GM18517 (cell line): Measurements from ENCODE around the gene RSPH4A.
A peak's percentile ranks its signal among the peaks of the same experiment; 100 is the strongest.
"Not testable (repeated sequence)": the region's sequence is repeated elsewhere in the genome, so short reads cannot be mapped to it uniquely, and the experiment has no call there.

Source experiments
- ATAC-seq: cut with Tn5 transposase; IDR thresholded peaks from one replicate; pipeline ENCODE4 v1.9.1; 2021; ENCODE audit warnings: mild to moderate bottlenecking, moderate library complexity; ENCODE audit not compliant: unreplicated experiment

The RSPH4A gene

DNA sequence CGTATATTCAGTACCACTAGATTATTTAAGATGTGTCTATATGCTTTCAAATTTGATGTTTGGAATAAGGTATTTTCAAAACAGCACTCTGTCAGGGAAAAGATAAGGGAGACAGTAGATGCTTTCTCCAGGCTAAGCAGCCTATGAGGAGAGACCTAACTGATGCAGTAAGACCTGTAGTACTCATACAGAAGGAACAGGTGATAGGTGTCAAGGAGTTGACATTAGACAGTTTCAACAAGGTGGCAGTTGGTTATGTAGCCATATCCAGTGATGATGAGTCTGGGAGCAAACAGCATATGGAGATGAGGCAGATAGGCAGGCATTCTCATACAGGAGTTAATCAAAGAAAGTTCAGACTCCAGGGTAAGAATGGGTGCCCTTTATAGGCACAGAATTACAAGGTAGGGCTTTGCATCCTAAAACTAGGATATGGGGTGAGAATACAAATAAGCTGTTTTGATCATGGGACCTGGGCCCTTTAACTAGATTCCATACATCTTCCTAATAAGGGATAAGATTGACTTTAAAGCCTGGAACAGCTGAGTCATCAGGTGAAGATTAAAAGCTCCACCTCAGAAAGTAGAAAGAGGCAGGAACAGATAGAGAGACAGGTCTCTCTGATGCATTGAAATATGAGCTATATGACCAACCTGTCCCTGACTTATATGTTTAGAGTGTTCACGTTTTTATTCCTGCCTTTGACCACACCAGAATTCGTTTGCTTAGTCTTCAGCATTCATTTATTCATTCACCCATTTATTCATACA, 7.9 kb downstream of the RSPH4A start:
- no peak for ATAC-seq

DNA sequence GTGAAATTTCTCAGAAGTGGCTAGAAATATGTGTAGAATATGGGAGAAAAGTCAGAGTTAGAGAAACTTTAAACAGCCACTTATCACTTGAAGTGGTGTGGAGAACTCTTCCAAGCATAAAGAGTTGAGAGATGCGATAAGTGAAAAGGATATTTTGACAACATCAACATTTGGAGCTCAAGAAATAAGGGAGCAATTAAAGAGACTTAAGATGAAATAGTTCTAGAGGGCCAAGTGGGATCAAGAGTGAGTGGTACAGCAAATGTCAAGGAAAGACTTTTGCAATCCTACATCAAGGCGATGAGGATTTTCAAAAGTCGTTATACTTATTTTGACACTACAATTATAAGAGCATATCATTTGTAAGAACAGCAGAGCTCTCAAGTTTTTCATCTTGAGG, 9.6 kb downstream of the RSPH4A start:
- ATAC-seq: no peak

DNA sequence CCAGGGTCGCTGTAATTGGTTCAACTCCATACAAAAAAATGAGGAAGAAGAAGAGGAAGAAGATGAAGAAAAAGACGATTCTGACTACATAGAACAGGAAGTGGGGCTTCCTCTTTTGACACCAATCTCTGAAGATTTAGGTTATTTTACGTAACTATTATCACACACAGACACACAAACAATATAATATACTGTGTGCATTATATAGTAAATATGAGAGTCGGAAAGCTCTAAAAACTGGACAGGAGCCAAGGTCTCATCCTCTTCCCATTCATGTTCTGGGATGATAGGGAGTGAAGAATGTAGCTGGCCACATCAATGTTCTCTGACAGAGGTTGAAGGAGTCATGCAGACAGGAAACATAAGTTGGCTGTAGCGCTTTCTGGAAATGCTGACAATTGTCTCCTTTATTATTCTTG, 13.3 kb downstream of the RSPH4A start:
- no peak for ATAC-seq

DNA sequence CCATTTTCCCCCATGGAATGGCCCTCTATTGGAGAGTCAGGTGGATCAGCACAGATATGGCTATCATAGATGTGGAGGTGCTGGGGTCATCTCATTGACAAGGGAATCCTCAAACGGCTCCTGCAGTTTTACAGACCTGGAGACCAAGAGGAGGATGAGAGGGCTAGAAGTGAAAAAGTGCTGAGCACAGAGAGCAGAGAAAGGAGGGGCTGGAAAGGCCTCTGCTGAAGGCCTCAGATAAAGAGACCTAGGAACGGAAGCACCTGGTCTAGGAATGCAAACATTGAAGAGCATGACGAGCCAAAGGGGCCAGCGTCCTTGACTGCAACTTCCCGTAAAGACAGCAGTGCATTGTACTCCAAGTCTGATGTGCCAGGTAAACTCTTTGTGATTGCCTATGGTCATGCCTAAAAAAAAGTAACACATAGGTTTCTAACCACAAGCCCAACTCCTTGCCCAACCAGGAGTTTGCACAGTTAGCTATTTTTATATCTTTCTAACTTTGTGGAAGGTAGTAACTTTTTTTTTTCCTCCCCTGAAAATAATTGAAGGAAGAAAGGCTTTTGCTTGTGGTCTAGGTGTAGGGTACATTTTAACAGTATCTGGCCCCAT, 15.2 kb downstream of the RSPH4A start:
- peak; percentile 63 for ATAC-seq

DNA sequence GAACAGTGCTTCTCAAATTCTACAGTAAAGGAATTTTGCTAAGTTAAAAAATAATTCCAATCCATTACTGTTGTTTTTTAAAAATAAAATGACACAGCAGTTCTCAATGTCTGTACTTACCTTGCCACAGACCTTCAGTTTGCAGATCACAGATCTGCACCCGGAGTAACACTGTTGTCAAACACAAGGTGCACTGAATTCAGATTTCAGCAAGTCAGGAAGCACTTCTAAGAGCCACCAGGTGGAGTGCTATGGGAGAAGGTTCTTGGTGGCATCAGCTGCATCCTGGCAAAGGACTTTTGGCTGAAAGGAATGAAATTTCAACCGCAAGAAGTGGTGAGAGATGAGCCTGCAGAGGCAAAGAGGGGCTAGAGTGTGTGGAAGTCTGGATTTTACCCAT, 17.4 kb downstream of the RSPH4A start:
- ATAC-seq: no peak

- ATAC-seq: no peak
These were observed 31.9 kb downstream of the RSPH4A start for GRCh38 chr6:116648156-116648555.

DNA sequence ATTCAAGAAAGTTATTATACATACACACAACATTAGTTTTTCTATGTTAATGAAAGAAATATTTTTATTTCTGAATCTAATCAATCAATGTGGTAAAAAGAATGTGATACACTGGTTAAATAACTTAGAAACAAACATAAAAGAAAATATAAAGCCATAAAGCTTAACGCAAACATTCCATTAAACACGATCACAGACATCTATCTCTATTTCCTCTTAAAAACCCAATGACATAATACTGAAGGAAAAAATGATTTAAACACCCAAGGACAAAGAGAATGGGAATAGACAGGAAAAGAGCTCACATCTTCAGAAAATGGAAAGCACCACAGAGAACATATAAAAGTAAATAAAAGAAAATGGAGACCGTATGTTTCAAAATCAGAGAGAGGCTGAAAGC, 32.9 kb downstream of the RSPH4A start:
- ATAC-seq: no peak

DNA sequence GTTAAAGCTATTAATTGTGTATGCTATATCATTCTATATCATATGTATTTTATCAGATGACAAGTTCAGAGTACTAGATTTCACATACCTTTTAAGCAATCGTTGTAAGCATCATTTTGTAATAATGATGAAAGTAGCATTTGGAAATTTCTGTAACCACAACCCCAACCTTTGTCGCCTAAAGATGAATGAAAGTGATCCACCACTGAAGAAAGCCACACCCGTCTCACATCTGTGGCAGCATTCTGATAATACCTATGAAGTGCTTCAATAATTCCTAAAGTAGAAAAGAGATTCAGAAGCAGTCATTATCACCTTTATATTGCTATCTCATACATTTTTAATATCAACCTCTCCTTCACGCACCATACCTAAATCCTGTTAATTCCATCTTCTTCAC, 35.6 kb downstream of the RSPH4A start:
- ATAC-seq: no peak

DNA sequence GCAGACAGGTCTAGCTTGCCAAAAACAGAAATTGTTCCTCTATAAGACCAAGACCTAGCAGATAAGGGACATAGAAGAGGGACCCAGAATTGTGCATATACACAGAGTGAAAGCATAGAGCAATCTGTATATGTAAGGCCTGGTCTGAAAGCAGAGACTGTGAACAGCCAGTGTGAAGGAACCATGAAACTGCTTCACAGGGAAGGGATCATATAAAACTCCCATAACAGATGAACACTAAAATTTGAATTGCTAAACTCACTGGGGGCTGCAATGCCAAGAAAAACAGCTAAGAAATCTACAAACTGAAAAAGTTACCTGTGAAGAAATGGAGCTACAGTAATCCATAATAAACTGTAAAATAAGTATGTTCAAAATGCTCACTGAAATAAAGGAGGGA, 45.3 kb downstream of the RSPH4A start:
- ATAC-seq: no peak

GRCh38 chr6:116662202-116662601, 45.9 kb downstream of the RSPH4A start:
- ATAC-seq: no peak

- no peak for ATAC-seq
These were observed 47.0 kb downstream of the RSPH4A start for GRCh38 chr6:116663308-116663707.

DNA sequence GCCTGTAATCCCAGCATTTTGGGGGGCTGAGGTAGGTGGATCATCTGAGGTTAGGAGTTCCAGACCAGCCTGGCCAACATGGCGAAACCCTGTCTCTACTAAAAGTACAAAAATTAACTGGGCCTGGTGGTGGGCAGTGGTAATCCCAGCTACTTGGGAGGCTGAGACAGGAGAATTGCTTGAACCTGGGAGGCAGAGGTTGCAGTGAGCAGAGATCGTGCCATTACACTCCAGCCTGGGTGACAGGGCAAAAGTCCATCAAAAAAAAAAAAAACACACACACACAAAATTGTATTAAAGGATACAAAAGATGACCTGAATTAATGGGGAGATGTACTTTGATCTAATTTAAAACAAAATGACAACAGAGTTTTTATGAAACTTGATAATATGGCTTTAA, 47.9 kb downstream of the RSPH4A start:
- ATAC-seq: not testable (repeated sequence)

GRCh38 chr6:116665464-116665863, 49.2 kb downstream of the RSPH4A start:
- ATAC-seq: no peak

DNA sequence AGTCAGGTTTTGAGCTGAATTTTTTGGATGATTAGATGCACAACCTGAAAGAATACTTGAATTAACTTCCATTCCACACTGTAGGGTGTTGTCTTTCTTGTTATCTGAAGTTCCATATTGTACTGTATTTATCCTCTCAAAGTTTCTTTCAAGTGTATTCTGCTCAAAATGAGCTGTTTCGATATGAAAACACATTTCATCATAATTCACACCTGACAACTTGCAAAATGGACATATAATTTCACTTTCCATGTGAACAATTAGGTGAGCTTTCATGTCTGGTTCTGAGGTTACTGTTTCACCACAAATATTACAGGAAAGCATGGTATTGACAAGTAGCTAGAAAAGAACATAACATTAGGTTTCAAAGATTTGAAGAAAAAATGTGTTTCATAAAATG, 50.6 kb downstream of the RSPH4A start:
- peak; percentile 54 for ATAC-seq

- no peak for ATAC-seq
These were observed 51.3 kb downstream of the RSPH4A start for GRCh38 chr6:116667623-116668022.

GRCh38 chr6:116672306-116672705, 56.0 kb downstream of the RSPH4A start:
- ATAC-seq: no peak

DNA sequence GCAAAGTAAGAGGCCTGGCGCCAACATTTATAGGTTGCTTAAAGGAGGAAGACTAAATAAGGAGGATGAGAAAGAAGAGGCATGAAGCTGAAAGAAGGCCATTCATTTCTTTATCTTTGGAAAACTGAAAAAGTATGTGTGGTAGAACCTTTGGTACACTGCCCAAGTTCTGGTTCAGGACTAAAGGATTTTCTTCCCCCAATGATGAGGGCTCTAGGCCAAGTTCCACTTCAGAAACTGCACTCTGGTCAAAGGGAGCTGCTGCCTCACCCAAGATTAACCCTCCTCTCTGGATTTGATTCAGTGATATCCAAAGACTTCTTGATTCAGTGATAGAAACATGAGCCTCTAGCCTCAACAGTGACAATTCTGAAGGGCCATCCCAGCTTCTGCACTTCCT, 59.7 kb downstream of the RSPH4A start:
- no peak for ATAC-seq

- ATAC-seq: peak; percentile 94
These were observed 64.8 kb downstream of the RSPH4A start, which contains the start of gene KPNA5 for GRCh38 chr6:116680880-116681672. Gene KPNA5 (plus strand): TSS chr6:116681211. CDS start chr6:116681335, 124 bp downstream.

DNA sequence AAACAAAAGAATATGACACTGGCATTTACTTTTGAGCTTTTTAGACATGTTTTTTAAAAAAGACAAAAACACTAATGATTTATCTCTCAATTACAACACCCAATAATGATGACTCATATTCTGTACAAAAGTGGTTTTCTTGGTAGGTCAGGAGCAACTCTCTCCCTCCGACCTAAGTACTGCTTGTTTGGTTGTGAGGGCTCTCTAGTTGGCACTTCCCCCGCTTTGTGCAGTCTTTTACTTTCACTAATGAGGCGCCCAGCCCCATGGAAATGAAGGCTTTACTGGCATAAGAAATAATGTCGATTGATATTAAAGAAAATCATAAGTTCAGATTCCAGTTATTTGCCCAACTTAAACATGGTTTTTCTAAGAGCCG, 66.0 kb downstream of the RSPH4A start:
- ATAC-seq: peak; percentile 39
